Left lung (tissue), 10 donors: ENCODE results near the gene ZNF467. TPM values are rescaled to one million over a fixed set of nuclear protein-coding genes. Genes with fewer than 3 reads are reported as not detected.

Experiments
- ATAC-seq: fragments of 200-7000 bp; cut with Tn5 transposase; one replicate; pipeline ENCODE4 v1.9.1; 2020; ENCODE audit warnings: moderate library complexity
- DNase-seq, 4 donors: peaks; one replicate each; pipeline ENCODE4 v3.0.0-alpha.2; 2013 to 2020
- H3K27ac ChIP-seq, 2 donors: fragments of 200-600 bp; sonication (generic) in 1 of 2; one replicate each; pipeline versions ENCODE4 v1.5.0 to v1.8.0; 2020 to 2021
- H3K27me3 ChIP-seq, 2 donors: fragments of 200-600 bp; sonication (generic) in 1 of 2; one replicate each; pipeline versions ENCODE4 v1.5.0 to v1.8.0; 2020 to 2021
- H3K36me3 ChIP-seq, 2 donors: fragments of 200-600 bp; sonication (generic) in 1 of 2; one replicate each; pipeline versions ENCODE4 v1.5.0 to v1.8.0; 2020 to 2021
- H3K4me1 ChIP-seq, 2 donors: fragments of 200-600 bp; one replicate each; pipeline ENCODE4 v1.8.0; 2021
- H3K4me3 ChIP-seq, 2 donors: fragments of 200-600 bp; sonication (generic) in 1 of 2; one replicate each; pipeline versions ENCODE4 v1.5.0 to v1.8.0; 2020 to 2021; ENCODE audit warnings: mild to moderate bottlenecking in 1 of 2
- H3K9me3 ChIP-seq, 2 donors: fragments of 200-600 bp; sonication (generic) in 1 of 2; one replicate each; pipeline versions ENCODE4 v1.5.0 to v1.8.0; 2020 to 2021
- intact Hi-C, 2 donors: fragments of 100-400 bp; cut with DNase I; formaldehyde crosslinking; loops; one replicate each; pipeline versions ENCODE4 v1.11.2 to v1.14.2; 2022
- polyA plus RNA-seq, 6 donors: library from polyadenylated mRNA; unstranded; fragments of 120-200 nt; gene quantifications; one replicate each; pipeline ENCODE4 v1.2.1, GENCODE V29; 2013; ENCODE audit not compliant: insufficient read length in 6 of 6
- total RNA-seq, 2 donors: library from RNA; stranded (reverse); fragmentation: NEBNext Ultra II Directional; extraction: Animal tissue kit (Norgen Biotek cat#: 25700); gene quantifications; one replicate each; pipeline ENCODE4 v1.2.1, GENCODE V29; 2021
- TF ChIP-seq, protein P1 (sequence below), 2 donors: fragments of 200-600 bp; sonication (generic) in 1 of 2; IDR thresholded peaks; one replicate each; pipeline versions ENCODE4 v1.5.0 to v1.8.0; 2021; ENCODE audit warnings: antibody characterized with exemption in 2 of 2
- donor health status: DM: no; HTN: yes; CAD: no.
- donor health status: DM: no; HTN: no; CAD: no.

Gene ZNF467
- total and polyA plus RNA-seq, 8 donors, result 20.8 to 36.9 (median 29.3) TPM

DNA sequence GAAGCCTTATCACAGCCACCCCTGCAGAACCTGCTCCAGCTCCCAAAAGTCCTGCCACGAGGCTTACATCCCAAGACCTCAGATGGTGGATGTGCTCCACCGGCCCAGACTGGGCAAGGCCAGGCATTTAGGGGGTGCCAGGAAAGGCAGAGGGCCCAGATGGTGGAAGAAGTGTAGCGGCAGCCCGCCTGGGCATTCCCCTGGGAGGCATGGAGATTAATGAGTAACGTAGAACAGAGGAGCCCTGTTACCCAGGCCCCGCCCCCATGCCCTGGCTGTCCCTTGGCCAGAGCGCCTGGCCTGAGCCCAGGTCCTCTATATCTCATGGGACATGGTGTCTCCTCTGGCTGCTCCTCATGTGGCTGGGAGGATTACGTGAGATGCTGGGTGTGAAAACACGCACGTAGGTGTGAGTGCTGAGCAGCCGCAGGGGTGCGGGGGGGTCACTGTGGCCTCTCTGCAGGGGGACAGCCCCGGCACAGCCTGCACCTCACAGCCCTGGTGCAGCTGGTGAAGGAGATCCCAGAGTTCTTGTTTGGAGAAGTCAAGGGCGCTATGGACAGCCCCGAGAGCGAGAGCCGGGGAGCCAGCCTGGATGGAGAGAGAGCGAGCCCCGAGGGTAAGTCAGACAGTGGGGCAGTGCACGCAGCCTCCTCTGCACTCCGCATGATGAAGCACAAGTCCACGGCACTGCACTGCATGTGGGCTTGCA, 52.9 kb downstream of the ZNF467 start:
- Histone ChIP-seq H3K36me3 (peaks cover 0 to 53% of the 10 kb centered on the region in 2 donors), H3K4me3 (no peak overlapping the region), H3K4me1 (peaks cover 4% of the 10 kb centered on the region in 2 donors), H3K27ac (no peak overlapping the region), H3K27me3 (no peaks in the 10 kb centered on the region), H3K9me3 (no peaks in the 10 kb centered on the region)
- intact Hi-C loops, result no loop called here
- DNase-seq (peak in 1 of 4 donors; percentile 77), ATAC-seq (peak; percentile 46)
- TF ChIP-seq, protein P1, sequence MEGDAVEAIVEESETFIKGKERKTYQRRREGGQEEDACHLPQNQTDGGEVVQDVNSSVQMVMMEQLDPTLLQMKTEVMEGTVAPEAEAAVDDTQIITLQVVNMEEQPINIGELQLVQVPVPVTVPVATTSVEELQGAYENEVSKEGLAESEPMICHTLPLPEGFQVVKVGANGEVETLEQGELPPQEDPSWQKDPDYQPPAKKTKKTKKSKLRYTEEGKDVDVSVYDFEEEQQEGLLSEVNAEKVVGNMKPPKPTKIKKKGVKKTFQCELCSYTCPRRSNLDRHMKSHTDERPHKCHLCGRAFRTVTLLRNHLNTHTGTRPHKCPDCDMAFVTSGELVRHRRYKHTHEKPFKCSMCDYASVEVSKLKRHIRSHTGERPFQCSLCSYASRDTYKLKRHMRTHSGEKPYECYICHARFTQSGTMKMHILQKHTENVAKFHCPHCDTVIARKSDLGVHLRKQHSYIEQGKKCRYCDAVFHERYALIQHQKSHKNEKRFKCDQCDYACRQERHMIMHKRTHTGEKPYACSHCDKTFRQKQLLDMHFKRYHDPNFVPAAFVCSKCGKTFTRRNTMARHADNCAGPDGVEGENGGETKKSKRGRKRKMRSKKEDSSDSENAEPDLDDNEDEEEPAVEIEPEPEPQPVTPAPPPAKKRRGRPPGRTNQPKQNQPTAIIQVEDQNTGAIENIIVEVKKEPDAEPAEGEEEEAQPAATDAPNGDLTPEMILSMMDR (IDR thresholded peaks at IDR 0.05), result no peak

DNA sequence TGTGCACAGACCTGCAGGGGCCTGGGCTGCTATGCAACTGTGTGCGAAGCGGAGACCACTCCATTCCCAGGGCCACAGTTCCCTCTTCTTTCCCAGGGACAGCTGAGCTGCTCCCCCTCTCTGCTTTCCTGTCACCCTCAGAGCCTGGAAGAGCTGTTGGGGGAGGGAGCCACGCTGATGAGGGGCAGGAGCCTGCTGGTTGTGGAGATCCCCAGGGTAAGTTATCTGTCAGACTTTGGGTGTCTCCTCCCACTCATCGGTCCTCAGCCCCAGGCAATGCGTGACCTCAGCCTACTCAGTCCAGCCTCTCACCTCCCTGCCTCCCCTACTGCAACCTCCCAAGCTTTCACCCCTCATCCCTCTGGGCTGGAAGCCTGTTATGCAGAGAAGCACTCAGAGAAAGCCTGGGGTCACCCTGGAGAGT, 53.5 kb downstream of the ZNF467 start:
- no peaks in the 10 kb centered on the region for H3K9me3 ChIP-seq
- intact Hi-C loops, result no loop called here
- no peaks in the 10 kb centered on the region for H3K27me3 ChIP-seq
- peak in 1 of 4 donors; percentile 20 for DNase-seq
- no peak overlapping the region for H3K27ac ChIP-seq
- H3K36me3 ChIP-seq, result peaks cover 0 to 47% of the 10 kb centered on the region in 2 donors
- TF ChIP-seq, protein P1 (IDR thresholded peaks at IDR 0.05), result no peak
- H3K4me1 ChIP-seq, result peaks cover 6 to 10% of the 10 kb centered on the region in 2 donors
- no peak overlapping the region for H3K4me3 ChIP-seq
- no peak for ATAC-seq

DNA sequence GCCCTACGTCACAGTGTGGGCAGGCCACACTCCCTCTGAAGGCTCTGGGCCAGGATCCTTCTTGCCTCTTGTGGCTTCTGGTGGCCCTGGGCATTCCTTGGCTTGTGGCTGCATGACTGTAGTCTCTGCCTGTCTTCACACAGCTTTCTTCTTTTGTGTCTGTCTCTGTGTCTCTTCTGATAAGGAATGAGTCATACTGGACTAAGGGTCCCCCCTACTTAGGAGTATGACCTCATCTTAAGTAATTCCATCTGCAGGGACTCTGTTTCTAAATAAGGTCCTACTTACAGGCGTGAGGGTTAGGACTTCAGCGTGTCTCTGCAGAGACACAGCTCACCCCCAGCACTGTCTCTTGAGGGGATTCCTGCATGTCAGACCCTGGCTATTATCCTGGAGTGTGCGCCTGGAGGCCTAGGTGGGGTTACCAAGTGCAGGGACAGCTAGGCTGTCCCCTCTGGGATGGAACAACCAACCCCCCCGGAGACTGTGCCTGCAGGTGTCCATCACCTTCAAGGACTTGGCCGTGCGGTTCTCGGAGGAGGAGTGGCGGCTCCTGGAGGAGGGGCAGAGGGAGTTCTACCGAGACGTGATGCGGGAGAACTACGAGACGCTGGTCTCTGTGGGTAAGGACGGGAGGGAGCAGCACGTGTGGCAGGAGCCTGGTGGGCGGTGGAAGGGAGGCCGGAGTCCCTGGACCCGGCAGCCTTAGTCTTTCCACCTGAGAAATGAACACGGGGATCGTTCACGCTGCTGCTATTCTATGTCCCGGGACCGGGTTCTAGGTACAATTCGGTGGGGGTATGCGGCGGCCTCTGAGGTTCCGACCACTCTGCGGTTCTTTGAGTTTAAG, 54.1 kb downstream of the ZNF467 start:
- TF ChIP-seq, protein P1 (IDR thresholded peaks at IDR 0.05), result no peak
- Histone ChIP-seq H3K27me3 (peaks cover 0 to under 1% of the 10 kb centered on the region in 2 donors), H3K4me1 (peaks cover 6 to 10% of the 10 kb centered on the region in 2 donors), H3K4me3 (no peak overlapping the region), H3K36me3 (peaks cover 0 to 40% of the 10 kb centered on the region in 2 donors), H3K27ac (no peak overlapping the region), H3K9me3 (no peaks in the 10 kb centered on the region)
- DNase-seq, result peak in 1 of 4 donors; percentile 73
- ATAC-seq, result no peak
- intact Hi-C loops, result no loop called here

DNA sequence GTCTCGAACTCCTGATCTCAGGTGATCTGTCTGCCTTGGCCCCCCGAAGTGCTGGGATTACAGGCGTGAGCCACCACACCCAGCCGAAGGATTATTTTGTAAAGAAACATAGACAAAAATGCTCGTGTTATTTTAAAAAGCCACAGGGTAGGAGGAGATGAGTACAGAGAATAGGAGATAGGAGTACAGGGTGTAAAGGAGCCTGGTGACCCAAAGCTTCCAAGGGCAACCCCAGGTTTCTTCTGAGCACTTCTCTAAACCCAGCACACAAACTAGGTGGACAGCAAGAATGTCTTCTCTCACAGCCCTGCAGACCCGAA, 54.7 kb downstream of the ZNF467 start:
- Histone ChIP-seq H3K27ac (no peak overlapping the region), H3K9me3 (no peaks in the 10 kb centered on the region), H3K36me3 (peaks cover 0 to 34% of the 10 kb centered on the region in 2 donors), H3K4me3 (no peak overlapping the region), H3K4me1 (peaks cover 10 to 16% of the 10 kb centered on the region in 2 donors), H3K27me3 (peaks cover 0 to 6% of the 10 kb centered on the region in 2 donors)
- ATAC-seq, result no peak
- intact Hi-C loops, result no loop called here
- TF ChIP-seq, protein P1 (IDR thresholded peaks at IDR 0.05), result no peak
- no peak for DNase-seq

DNA sequence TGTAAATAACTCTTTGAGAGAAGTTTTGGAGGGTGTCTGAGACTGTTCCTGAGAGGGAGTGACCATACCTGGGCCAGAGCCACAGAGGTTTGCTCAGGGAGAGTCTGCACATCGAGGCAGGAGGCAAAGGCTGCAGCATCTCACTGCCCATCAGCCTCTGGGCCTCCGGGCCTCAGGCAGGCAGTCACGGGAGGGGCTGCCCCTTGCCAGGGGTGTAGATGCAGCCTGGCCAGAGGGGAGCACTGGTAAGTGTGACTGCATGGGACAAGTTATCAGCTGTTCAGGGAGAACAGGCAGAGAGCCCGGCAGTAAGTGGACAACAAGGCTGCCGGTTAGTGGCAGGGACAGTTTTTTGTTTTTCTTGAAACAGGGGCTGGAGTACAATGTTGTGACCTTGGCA, 55.9 kb downstream of the ZNF467 start:
- H3K9me3 ChIP-seq, result no peaks in the 10 kb centered on the region
- DNase-seq (peak in 1 of 4 donors; percentile 39), ATAC-seq (no peak)
- no peak overlapping the region for H3K4me3 ChIP-seq
- H3K27me3 ChIP-seq, result peaks cover 0 to 9% of the 10 kb centered on the region in 2 donors
- TF ChIP-seq, protein P1 (IDR thresholded peaks at IDR 0.05), result no peak
- H3K4me1 ChIP-seq, result peaks cover 10 to 20% of the 10 kb centered on the region in 2 donors
- H3K36me3 ChIP-seq, result peaks cover 0 to 22% of the 10 kb centered on the region in 2 donors
- no peak overlapping the region for H3K27ac ChIP-seq
- intact Hi-C loops, result no loop called here
